Erythroblast (primary cell): ENCODE measurements around the gene CFAP20DC.

Source experiments
- GATA1 ChIP-seq: IDR thresholded peaks from 2 replicates; pipeline ENCODE4 v1.6.1; 2011; ENCODE audit warnings: low read depth, mild to moderate bottlenecking, control low read depth, low read length, moderate library complexity
- POLR2A ChIP-seq: IDR thresholded peaks from 2 replicates; pipeline ENCODE4 v1.6.1; 2011; ENCODE audit warnings: mild to moderate bottlenecking, low read length

- TF ChIP-seq POLR2A = no peak
- TF ChIP-seq GATA1 = no peak
Observed at GRCh38 chr3:58953288-58953687, 96.5 kb downstream of the CFAP20DC start.
